Head of caudate nucleus (tissue), 42 donors: Measurements from ENCODE around the gene SLC25A11.

Experiments used
- DNase-seq, 42 donors: peaks; one replicate each; pipeline versions ENCODE4 v3.0.0 to v3.0.0-alpha.2; 2020 to 2021; ENCODE audit warnings: mixed read lengths in 7 of 42
- intact Hi-C: fragments of 100-400 bp; cut with DNase I; formaldehyde crosslinking; loops from one replicate; pipeline ENCODE4 v1.15.0; 2022

Gene SLC25A11

GRCh38 chr17:4891411-4892410 lies 48.1 kb downstream of the SLC25A11 start:
- intact Hi-C loops = no loop called here
- DNase-seq = no peak

GRCh38 chr17:4887581-4887980 lies 52.3 kb downstream of the SLC25A11 start:
- no peak for DNase-seq
- intact Hi-C loops = loop anchor here (5.0 to 10.0 kb wide), 2 partner anchors 53 to 155 kb away; partner anchors contain the start of genes MED11 and MINK1
